ENCODE results near the gene ERMP1.
"Not testable (repeated sequence)": the region's sequence is repeated elsewhere in the genome, so short reads cannot be mapped to it uniquely, and the experiment has no call there.

ERMP1 gene

DNA sequence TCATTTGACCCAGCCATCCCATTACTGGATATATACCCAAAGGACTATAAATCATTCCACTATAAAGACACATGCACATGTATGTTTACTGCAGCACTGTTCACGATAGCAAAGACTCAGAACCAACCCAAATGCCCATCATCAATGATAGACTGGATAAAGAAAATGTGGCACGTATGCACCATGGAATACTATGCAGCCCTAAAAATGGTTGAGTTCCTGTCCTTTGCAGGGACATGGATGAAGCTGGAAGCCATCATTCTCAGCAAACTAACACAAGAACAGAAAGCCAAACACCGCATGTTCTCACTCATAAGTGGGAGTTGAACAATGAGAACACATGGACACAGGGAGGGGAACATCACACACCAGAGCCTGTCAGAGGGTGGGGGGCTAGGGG lies 49.5 kb downstream of the ERMP1 start:
- DNase-seq (ENCODE audit: low read depth) = not testable (repeated sequence)

- not testable (repeated sequence) for DNase-seq (ENCODE audit: low read depth)
Observed at GRCh38 chr9:5779705-5780218, 53.2 kb downstream of the ERMP1 start.

GRCh38 chr9:5778805-5779204 lies 54.1 kb downstream of the ERMP1 start:
- DNase-seq (ENCODE audit: low read depth) = no peak

DNA sequence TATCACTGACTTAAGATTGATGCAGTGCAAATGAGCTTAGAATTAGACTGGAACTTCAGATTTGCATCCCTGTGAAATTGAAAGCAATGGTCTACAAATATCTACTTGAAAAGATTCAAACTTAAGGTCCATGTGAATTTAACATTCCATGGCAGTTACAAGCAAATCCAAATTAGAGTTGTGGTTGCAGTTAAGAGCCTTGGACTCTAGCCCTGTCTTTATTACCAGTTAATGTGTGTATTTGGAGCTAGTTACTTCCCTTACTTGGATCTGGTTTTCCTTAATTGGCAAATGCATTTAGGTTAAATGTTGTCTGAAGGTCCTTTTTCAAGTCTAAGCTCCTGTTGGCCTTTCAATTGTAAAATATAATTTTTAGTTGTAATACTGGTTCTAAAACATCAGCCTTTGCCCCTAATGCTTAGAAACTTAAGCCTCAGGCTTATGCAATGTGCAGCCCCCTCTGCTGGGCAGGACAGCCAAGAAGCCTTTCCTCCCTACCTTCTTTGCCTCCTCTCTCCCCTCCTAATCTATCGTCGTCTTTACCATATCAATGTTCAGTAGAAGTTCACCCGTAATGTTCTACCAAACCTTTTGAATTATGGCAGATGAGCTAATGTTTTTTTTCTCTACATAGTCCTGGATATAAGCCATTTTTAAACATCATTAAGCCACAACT lies 59.5 kb downstream of the ERMP1 start:
- no peak for DNase-seq (ENCODE audit: low read depth)

- DNase-seq (ENCODE audit: low read depth) = no peak
Observed at GRCh38 chr9:5767968-5768932, 64.7 kb downstream of the ERMP1 start.

GRCh38 chr9:5764130-5764868 lies 68.6 kb downstream of the ERMP1 start:
- DNase-seq (ENCODE audit: low read depth) = no peak

DNA sequence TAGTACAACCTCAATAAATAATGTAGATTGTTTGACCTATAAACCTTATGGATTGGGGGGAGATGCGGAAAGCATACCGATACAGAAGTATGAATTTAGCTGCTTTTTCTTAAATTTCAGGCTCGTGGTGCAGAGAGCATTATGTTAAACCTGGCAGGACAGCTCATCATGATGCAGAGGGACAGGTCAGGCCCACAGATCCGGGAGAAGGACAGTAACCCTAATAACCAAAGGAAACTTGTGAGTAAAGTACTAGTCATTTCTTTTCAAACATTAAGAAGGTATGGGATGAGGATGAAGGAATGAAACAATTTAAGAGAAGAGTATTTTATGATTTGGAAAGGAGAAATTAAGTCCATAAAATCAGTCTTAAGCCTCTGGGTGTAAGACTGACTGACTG lies 70.5 kb downstream of the ERMP1 start:
- no peak for DNase-seq (ENCODE audit: low read depth)

GRCh38 chr9:5760338-5760737 lies 72.6 kb downstream of the ERMP1 start:
- DNase-seq (ENCODE audit: low read depth) = no peak

- no peak for DNase-seq (ENCODE audit: low read depth)
Observed at GRCh38 chr9:5756633-5757032, 76.3 kb downstream of the ERMP1 start.

- DNase-seq (ENCODE audit: low read depth) = no peak
Observed at GRCh38 chr9:5750569-5750968, 82.3 kb downstream of the ERMP1 start.

DNA sequence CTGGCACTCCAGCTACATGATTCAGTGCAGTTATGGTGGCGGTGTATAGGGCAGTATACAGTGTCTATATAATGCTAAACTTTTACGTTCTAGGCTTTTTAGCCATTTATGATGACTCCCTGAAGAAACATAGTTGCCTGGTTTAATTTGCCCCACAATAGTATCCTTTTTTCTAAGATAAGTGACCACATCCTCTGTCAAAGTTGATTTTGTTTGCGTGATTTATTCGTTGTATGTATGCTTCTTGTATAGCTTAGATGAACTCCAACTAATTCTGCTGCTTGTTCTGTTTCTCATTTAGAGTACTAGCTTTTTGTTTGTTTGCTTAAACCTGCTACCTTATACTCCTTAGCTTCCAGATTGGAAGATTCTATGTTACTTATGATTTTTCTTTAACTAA lies 83.6 kb downstream of the ERMP1 start:
- DNase-seq (ENCODE audit: low read depth) = no peak

GRCh38 chr9:5748438-5748837 lies 84.5 kb downstream of the ERMP1 start:
- no peak for DNase-seq (ENCODE audit: low read depth)

- DNase-seq (ENCODE audit: low read depth) = no peak
Observed at GRCh38 chr9:5743109-5743508, 89.8 kb downstream of the ERMP1 start.

DNA sequence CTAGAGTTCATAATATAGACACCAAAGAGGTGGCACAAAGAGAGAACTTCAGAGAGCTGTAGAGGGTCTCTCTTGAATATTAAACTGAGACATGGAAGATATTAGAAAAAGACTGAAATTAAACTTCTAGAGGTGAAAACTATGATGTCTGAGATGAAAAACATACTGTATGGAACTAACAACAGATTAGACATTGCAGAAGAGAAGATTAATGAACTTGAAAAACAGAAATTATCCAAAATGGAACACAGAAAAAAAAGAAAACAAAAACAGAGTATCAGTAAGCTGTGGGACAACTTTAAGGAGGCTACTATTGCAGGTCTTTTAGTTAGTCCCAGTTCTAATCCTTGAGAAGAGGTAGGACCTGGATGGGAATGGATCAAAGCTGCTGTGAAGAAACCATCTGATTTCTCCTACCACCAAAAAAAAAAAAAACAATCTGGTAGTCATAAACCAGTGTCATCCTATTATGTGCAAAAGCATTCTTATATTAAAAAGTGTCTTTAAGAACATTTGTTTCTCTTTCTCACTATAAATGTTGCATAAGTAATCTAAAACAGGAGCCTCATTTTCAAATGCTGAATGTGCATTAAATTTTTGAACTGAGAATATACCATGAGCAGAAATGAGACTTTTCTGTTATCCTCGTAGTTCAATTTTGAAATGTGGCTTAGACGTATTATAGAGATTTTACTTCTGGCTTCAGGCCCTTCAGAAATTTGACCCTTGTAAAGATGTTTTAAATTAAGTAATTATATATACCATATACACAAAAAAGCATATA lies 96.2 kb downstream of the ERMP1 start:
- DNase-seq (ENCODE audit: low read depth) = no peak

- no peak for DNase-seq (ENCODE audit: low read depth)
Observed at GRCh38 chr9:5735072-5735471, 97.8 kb downstream of the ERMP1 start.

Data from activated gamma-delta T cell treated with anti-CD3 and anti-CD28 coated beads, Interleukin-2, amount 50 U/mL, for 16 hours (primary cell).